Natural killer cell (primary cell): ENCODE measurements around the gene RXRB. TPM values are rescaled to one million over a fixed set of nuclear protein-coding genes. Genes with fewer than 3 reads are reported as not detected.

Experiments used
- ATAC-seq, 3 donors: fragments of 150-1000 bp in 2 of 3; fragments of 200-7000 bp in 1 of 3; cut with Tn5 transposase; 1 replicate in 1 of 3; 2 replicates in 2 of 3; pipeline ENCODE4 v1.10.0; 2021; ENCODE audit warnings: mild to moderate bottlenecking in 2 of 3, moderate library complexity in 2 of 3
- DNase-seq, 2 donors: peaks; one replicate each; pipeline versions ENCODE4 v3.0.0 to v3.0.0-alpha.2; 2013 to 2021; ENCODE audit warnings: mixed read lengths in 1 of 2
- H3K27ac ChIP-seq: one replicate; pipeline ENCODE4 v1.5.1; 2013; ENCODE audit warnings: mild to moderate bottlenecking, low read length
- H3K27me3 ChIP-seq: one replicate; pipeline ENCODE4 v1.6.1; 2013; ENCODE audit warnings: low read length; ENCODE audit not compliant: control insufficient read depth, insufficient read depth
- H3K36me3 ChIP-seq: one replicate; pipeline ENCODE4 v1.6.1; 2013; ENCODE audit warnings: low read length; ENCODE audit not compliant: control insufficient read depth, insufficient read depth
- H3K4me1 ChIP-seq: one replicate; pipeline ENCODE4 v1.6.1; 2013; ENCODE audit warnings: low read length; ENCODE audit not compliant: control insufficient read depth, insufficient read depth
- H3K4me3 ChIP-seq: one replicate; pipeline ENCODE4 v1.5.1; 2013; ENCODE audit warnings: low read length
- H3K9me3 ChIP-seq: one replicate; pipeline ENCODE4 v1.6.1; 2013; ENCODE audit warnings: low read length; ENCODE audit not compliant: control insufficient read depth, insufficient read depth
- H3K27ac Mint-ChIP-seq, 2 donors: one replicate each; pipeline ENCODE4 v1.8.0; 2022; ENCODE audit warnings: mild to moderate bottlenecking in 2 of 2, mixed read lengths in 2 of 2, moderate library complexity in 1 of 2
- H3K27me3 Mint-ChIP-seq, 2 donors: one replicate each; pipeline ENCODE4 v1.8.0; 2022; ENCODE audit warnings: low read depth in 2 of 2, mixed read lengths in 2 of 2
- H3K36me3 Mint-ChIP-seq: one replicate; pipeline ENCODE4 v1.8.0; 2022; ENCODE audit warnings: mixed read lengths
- H3K4me1 Mint-ChIP-seq, 2 donors: one replicate each; pipeline ENCODE4 v1.8.0; 2022; ENCODE audit warnings: mixed read lengths in 2 of 2
- H3K4me3 Mint-ChIP-seq: one replicate; pipeline ENCODE4 v1.8.0; 2022; ENCODE audit warnings: mild to moderate bottlenecking, moderate library complexity, mixed read lengths
- H3K9me3 Mint-ChIP-seq, 2 donors: one replicate each; pipeline ENCODE4 v1.8.0; 2022; ENCODE audit warnings: mixed read lengths in 2 of 2
- CTCF ChIP-seq: fragments of 200-600 bp; IDR thresholded peaks from one replicate; pipeline ENCODE4 v1.8.0; 2022; ENCODE audit warnings: antibody characterized with exemption
- WGBS: methylation state at CpG from one replicate; pipeline ENCODE4 v1.1.7; 2013; ENCODE audit warnings: missing lambda C conversion rate; ENCODE audit not compliant: insufficient coverage; 5-methylcytosine and 5-hydroxymethylcytosine counted together
- intact Hi-C: fragments of 100-400 bp; cut with micrococcal nuclease; formaldehyde crosslinking; loops from one replicate; pipeline ENCODE4 v1.14.2; 2022
- total RNA-seq, 4 donors: library from RNA; stranded (reverse); fragments of 120-200 nt in 1 of 4; gene quantifications; one replicate each; pipeline versions ENCODE4 v1.2.3 to v1.2.4, GENCODE V29; 2013 to 2022

RXRB gene
- total RNA-seq, 3 donors from 2014 or later (not counting 1 experiment from before 2014, with no cell fraction given): 72.3 to 96.4 (median 73.9) TPM

GRCh38 chr6:33206027-33206863, 5.8 kb upstream of the RXRB start:
- Histone ChIP-seq H3K4me1 (peaks cover 43% of the 10 kb centered on the region), H3K27me3 (no peaks in the 10 kb centered on the region), H3K36me3 (peaks cover 22% of the 10 kb centered on the region), H3K9me3 (no peaks in the 10 kb centered on the region), H3K27ac (no peak overlapping the region), H3K4me3 (no peak overlapping the region)
- peak overlapping the region; percentile 87 for H3K4me3 Mint-ChIP-seq
- DNase-seq (peak in 1 of 2 donors; percentile 20), ATAC-seq (no peak)
- intact Hi-C loops: no loop called here
- H3K27me3 Mint-ChIP-seq: no peaks in the 10 kb centered on the region
- 100% methylated on average over 3 of the region's 3 CpGs for WGBS
- H3K36me3 Mint-ChIP-seq: peaks cover 13% of the 10 kb centered on the region
- peak overlapping the region; percentile 68 to 79 for H3K27ac Mint-ChIP-seq
- H3K9me3 Mint-ChIP-seq: no peaks in the 10 kb centered on the region
- no peak for TF ChIP-seq CTCF
- H3K4me1 Mint-ChIP-seq: peaks cover 50 to 68% of the 10 kb centered on the region in 2 donors

DNA sequence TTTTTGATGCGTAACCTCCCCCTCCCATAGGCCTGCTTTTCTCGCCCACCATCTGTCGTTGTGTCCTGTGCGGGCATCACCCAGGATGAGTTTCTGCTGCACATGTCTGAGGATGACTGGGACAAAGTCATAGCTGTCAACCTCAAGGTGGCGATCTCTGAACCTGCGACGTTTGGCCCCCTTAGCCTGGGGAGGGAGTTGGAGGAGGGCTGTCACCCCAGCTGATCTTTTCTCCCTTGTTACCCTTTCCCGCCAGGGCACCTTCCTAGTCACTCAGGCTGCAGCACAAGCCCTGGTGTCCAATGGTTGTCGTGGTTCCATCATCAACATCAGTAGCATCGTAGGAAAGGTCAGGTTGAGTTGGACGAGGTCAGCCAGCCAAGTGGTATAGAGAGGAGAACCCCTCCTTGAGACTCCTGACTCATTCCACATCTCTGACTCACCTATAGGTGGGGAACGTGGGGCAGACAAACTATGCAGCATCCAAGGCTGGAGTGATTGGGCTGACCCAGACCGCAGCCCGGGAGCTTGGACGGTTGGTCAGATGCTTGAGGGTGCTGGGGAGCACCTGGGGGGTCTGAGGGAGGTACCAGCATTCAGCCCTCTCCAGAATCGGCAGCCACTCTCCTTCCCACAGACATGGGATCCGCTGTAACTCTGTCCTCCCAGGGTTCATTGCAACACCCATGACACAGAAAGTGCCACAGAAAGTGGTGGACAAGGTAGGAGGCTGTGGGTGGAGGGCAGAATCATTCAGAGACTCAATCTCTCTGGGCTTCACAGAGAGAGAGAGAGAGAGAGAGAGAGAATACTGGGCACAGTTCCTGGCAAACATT, 4.9 kb upstream of the RXRB start:
- H3K36me3 Mint-ChIP-seq: peaks cover 13% of the 10 kb centered on the region
- intact Hi-C loops: no loop called here
- no peaks in the 10 kb centered on the region for H3K9me3 Mint-ChIP-seq
- Histone ChIP-seq H3K9me3 (no peaks in the 10 kb centered on the region), H3K4me3 (peak overlapping the region; percentile 63), H3K4me1 (peaks cover 47% of the 10 kb centered on the region), H3K27me3 (no peaks in the 10 kb centered on the region), H3K36me3 (peaks cover 22% of the 10 kb centered on the region), H3K27ac (no peak overlapping the region)
- H3K27ac Mint-ChIP-seq: peak overlapping the region; percentile 68 to 79
- DNase-seq (peak in 1 of 2 donors; percentile 57), ATAC-seq (no peak)
- WGBS: 60% methylated on average over 14 of the region's 17 CpGs
- H3K4me3 Mint-ChIP-seq: peak overlapping the region; percentile 87
- TF ChIP-seq CTCF: no peak
- no peaks in the 10 kb centered on the region for H3K27me3 Mint-ChIP-seq
- peaks cover 58 to 77% of the 10 kb centered on the region in 2 donors for H3K4me1 Mint-ChIP-seq

- peaks cover 51% of the 10 kb centered on the region for H3K4me1 ChIP-seq
- H3K36me3 ChIP-seq: peaks cover 22% of the 10 kb centered on the region
- H3K27me3 ChIP-seq: no peaks in the 10 kb centered on the region
- intact Hi-C loops: loop anchor here (5.0 kb wide), 2 partner anchors 208 to 352 kb away; partner anchors contain the start of genes PHF1, PSMB9 and TAP1
- no peak for TF ChIP-seq CTCF
- peaks cover 59 to 76% of the 10 kb centered on the region in 2 donors for H3K4me1 Mint-ChIP-seq
- DNase-seq (peak; percentile 87 to 94), ATAC-seq (peak; percentile 61 to 80 (median 70))
- peak within 1 kb of the TSS; percentile 19 for H3K27ac ChIP-seq
- peaks cover 13% of the 10 kb centered on the region for H3K36me3 Mint-ChIP-seq
- H3K4me3 ChIP-seq: peak within 1 kb of the TSS; percentile 63
- WGBS: under 1% methylated on average over 46 of the region's 48 CpGs
- peak within 1 kb of the TSS; percentile 68 to 79 for H3K27ac Mint-ChIP-seq
- H3K9me3 Mint-ChIP-seq: no peaks in the 10 kb centered on the region
- H3K27me3 Mint-ChIP-seq: no peaks in the 10 kb centered on the region
- H3K4me3 Mint-ChIP-seq: peak within 1 kb of the TSS; percentile 87
- H3K9me3 ChIP-seq: no peaks in the 10 kb centered on the region
Observed at GRCh38 chr6:33204415-33205190, 4.1 kb upstream of the RXRB start, which contains the start of gene HSD17B8. Gene HSD17B8, plus strand, starts transcription at chr6:33204655. Its CDS starts 14 bp downstream, at chr6:33204669.
